K562 (cell line): ENCODE results near the gene EPB41L3. TPM values are rescaled to one million over a fixed set of nuclear protein-coding genes. Genes with fewer than 3 reads are reported as not detected.

Source experiments
- LCOR ChIP-seq: sonication (generic); formaldehyde crosslinking; IDR thresholded peaks from 2 replicates; pipeline ENCODE4 v1.8.0; 2022; ENCODE audit warnings: mild to moderate bottlenecking, missing genetic modification reagents
- RFX7 ChIP-seq: fragments of 250-450 bp; sonication (Bioruptor Pico); IDR thresholded peaks from 2 replicates; pipeline ENCODE4 v1.5.1; 2021; ENCODE audit warnings: mild to moderate bottlenecking
- SMARCB1 ChIP-seq: IDR thresholded peaks from 2 replicates; pipeline ENCODE4 v1.6.1; 2011; ENCODE audit warnings: improper control_type of control experiment, low read depth; ENCODE audit not compliant: insufficient read length
- SP2 ChIP-seq: IDR thresholded peaks from 2 replicates; pipeline ENCODE4 v1.6.1; 2011; ENCODE audit warnings: mild to moderate bottlenecking, low read depth, low read length, moderate library complexity; ENCODE audit not compliant: poor library complexity, severe bottlenecking; ENCODE audit errors: extremely low read depth
- ZBTB34 ChIP-seq: fragments of 250-450 bp; sonication (Bioruptor Pico); IDR thresholded peaks from 2 replicates; pipeline ENCODE4 v1.8.0; 2021; ENCODE audit warnings: mild to moderate bottlenecking, moderate library complexity
- ZNF146 ChIP-seq: IDR thresholded peaks from one replicate; pipeline ENCODE4 v1.6.1; 2018; ENCODE audit warnings: missing compliant biosample characterization; ENCODE audit not compliant: unreplicated experiment
- ZNF3 ChIP-seq: fragments of 250-450 bp; sonication (Bioruptor Pico); IDR thresholded peaks from 2 replicates; pipeline ENCODE4 v1.5.0; 2021; ENCODE audit warnings: mild to moderate bottlenecking, moderate library complexity
- ZNF347 ChIP-seq: fragments of 450-650 bp; formaldehyde crosslinking; IDR thresholded peaks from 2 replicates; pipeline ENCODE4 v1.4.0; 2020; ENCODE audit warnings: low read depth, mild to moderate bottlenecking, moderate library complexity
- ZNF449 ChIP-seq: fragments of 250-450 bp; sonication (Bioruptor Pico); IDR thresholded peaks from 2 replicates; pipeline ENCODE4 v1.8.0; 2022; ENCODE audit warnings: moderate library complexity, mild to moderate bottlenecking, inconsistent platforms
- ZNF586 ChIP-seq: fragments of 450-650 bp; formaldehyde crosslinking; conservative IDR thresholded peaks from 2 replicates; pipeline ENCODE4 v1.4.0; 2020; ENCODE audit warnings: mild to moderate bottlenecking, moderate library complexity
- polyA plus RNA-seq, 8 experiments: library from polyadenylated mRNA; depleted of rRNA in 4 of 8; stranded (reverse) in 5 of 8; unstranded in 3 of 8; fragments of >200 nt; fragmentation: Nextera tagmentation in 2 of 8; fragmentation: Illumina TruSeq in 1 of 8; extraction: Ambion mirVana in 2 of 8; extraction: Trizol in 1 of 8; gene quantifications; 2 replicates each; pipeline versions ENCODE4 v1.2.1 to v1.2.3, GENCODE V29; 2011 to 2014; ENCODE audit warnings: inconsistent platforms in 1 of 8, missing spikeins in 1 of 8
- total RNA-seq, 7 experiments: library from RNA; depleted of rRNA in 6 of 7; stranded (reverse); fragments of >200 nt in 6 of 7; fragmentation: Illumina TruSeq in 2 of 7; extraction: Trizol in 2 of 7; gene quantifications; 2 replicates each; pipeline versions ENCODE4 v1.2.1 to v1.2.3, GENCODE V29; 2011 to 2021; ENCODE audit warnings: low replicate concordance in 1 of 7
- TF ChIP-seq, protein P1 (sequence below): fragments of 450-650 bp; formaldehyde crosslinking; IDR thresholded peaks from 2 replicates; pipeline ENCODE4 v1.4.0; 2022; ENCODE audit warnings: mild to moderate bottlenecking, moderate library complexity

EPB41L3 gene
- total and polyA plus RNA-seq, 9 of the 15 experiments (the other 6 are each of a cell fraction or from before 2014, with no cell fraction given) = 0.44 to 0.49 TPM; not detected in 7

DNA sequence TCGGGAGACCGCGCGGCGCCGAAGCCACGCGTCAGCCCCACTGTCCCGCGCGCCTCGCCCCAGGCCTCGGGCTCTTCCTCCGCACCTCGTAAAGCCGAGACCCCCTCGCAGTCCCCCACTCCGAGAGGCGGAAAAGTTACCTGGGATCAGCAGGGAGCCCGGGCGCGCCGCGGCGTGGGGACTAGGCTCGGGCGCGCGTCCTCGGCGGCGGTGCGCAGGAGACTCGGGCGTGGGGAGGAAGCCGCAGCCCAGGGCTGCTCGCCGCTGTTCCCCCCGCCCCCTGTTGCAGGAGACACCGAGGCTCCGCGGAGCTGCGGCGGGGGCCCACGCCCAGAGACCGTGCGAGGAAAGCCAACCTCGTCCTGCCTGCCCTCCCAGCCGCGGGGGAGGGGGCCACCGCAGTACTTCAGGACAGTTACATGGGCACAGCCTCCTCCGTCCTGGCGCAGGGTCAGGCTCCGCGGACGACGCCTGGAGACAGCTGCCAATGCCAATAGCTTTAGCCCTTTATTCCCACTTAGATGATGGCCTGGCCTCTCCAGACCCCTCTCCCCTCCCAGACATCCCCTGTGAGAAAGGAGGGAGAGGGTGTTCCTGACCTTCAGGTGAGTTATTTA, at the start of gene EPB41L3 (continued):
- TF ChIP-seq SMARCB1 = no peak
- no peak for TF ChIP-seq ZBTB34
- no peak for TF ChIP-seq RFX7 (CRISPR knock-in tag)
- TF ChIP-seq, protein P1, sequence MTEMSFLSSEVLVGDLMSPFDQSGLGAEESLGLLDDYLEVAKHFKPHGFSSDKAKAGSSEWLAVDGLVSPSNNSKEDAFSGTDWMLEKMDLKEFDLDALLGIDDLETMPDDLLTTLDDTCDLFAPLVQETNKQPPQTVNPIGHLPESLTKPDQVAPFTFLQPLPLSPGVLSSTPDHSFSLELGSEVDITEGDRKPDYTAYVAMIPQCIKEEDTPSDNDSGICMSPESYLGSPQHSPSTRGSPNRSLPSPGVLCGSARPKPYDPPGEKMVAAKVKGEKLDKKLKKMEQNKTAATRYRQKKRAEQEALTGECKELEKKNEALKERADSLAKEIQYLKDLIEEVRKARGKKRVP (CRISPR knock-in tag) = no peak
- no peak for TF ChIP-seq ZNF586
- TF ChIP-seq ZNF449 (CRISPR knock-in tag) = no peak
- TF ChIP-seq SP2 = no peak
- no peak for TF ChIP-seq ZNF347
- TF ChIP-seq LCOR = no peak
- TF ChIP-seq ZNF3 (CRISPR knock-in tag) = no peak
- no peak for TF ChIP-seq ZNF146 (CRISPR knock-in tag)
